ENCODE results near the gene TRRAP. TPM values are rescaled to one million over a fixed set of nuclear protein-coding genes. Genes with fewer than 3 reads are reported as not detected.

Gene TRRAP
- total and polyA plus RNA-seq, 2 experiments from 2014 or later = 14.9 to 58.7 TPM

DNA sequence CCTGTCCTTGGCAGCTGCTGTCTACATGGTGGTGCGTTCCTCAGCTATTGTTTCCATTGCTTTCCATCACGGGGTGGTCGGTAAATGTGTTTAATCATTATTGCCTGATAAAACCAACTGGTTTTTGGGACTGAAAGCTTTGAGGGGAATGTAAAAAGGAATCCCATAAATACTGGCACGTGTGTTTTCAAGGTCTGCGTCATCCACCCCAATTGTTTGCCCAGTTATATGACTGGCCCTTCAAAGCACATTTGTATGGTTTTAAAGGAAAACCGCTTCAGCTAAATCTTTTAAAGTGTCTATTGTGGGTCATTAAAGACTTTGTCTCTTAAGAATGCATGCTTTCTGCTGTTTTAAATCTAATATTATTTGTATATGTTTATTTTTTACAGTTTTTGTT is 65.0 kb downstream of the TRRAP start:
- H3K4me1 Mint-ChIP-seq = no peaks in the 10 kb centered on the region

More for the DNA sequence above, 65.0 kb downstream of the TRRAP start:
- Histone ChIP-seq H3K36me3 (ENCODE audit: insufficient read depth) (peaks cover 36% of the 10 kb centered on the region), H3K27ac (ENCODE audit: low read depth) (no peak overlapping the region), H3K4me3 (no peak overlapping the region), H3K4me2 (no peak overlapping the region), H3K4me1 (ENCODE audit: insufficient read depth) (no peaks in the 10 kb centered on the region), H3K79me2 (replicated peaks; ENCODE audit: insufficient read depth) (peaks cover 5% of the 10 kb centered on the region), H3F3A (replicated peaks; ENCODE audit: low read depth) (no peaks in the 10 kb centered on the region), H2AFZ (no peak overlapping the region), H3K9me2 (ENCODE audit: insufficient read depth) (no peaks in the 10 kb centered on the region), H3K27me3 (ENCODE audit: insufficient read depth) (no peaks in the 10 kb centered on the region), H4K20me1 (replicated peaks; ENCODE audit: insufficient read depth) (peaks cover 9% of the 10 kb centered on the region)
- no peak for DNase-seq (ENCODE audit: low spot score)
- Mint-ChIP-seq H3K9me3 (no peaks in the 10 kb centered on the region), H3K27me3 (ENCODE audit: insufficient read depth, low read depth, poor library complexity) (peaks cover 2% of the 10 kb centered on the region), H3K4me3 (no peak overlapping the region), H3K36me3 (ENCODE audit: low read depth) (peaks cover 38% of the 10 kb centered on the region), H3K27ac (no peak overlapping the region)
- no peak for TF ChIP-seq ZNF114 (CRISPR knock-in tag; IDR thresholded peaks at IDR 0.05)
- TF ChIP-seq CREB1 (CRISPR knock-in tag; IDR thresholded peaks at IDR 0.05; ENCODE audit: low read depth) = no peak
- no peak for TF ChIP-seq ETS1 (IDR thresholded peaks at IDR 0.05)
- TF ChIP-seq ZNF462 (CRISPR knock-in tag; IDR thresholded peaks at IDR 0.05) = no peak
- no peak for TF ChIP-seq JUNB (IDR thresholded peaks at IDR 0.05; ENCODE audit: unreplicated experiment)
- TF ChIP-seq ZNF331 (CRISPR knock-in tag; IDR thresholded peaks at IDR 0.05; ENCODE audit: low read depth) = no peak
- no peak for TF ChIP-seq CTCF (conservative IDR thresholded peaks at IDR 0.05; ENCODE audit: low read depth in 2 of 2)
- TF ChIP-seq POLR2AphosphoS5 (IDR thresholded peaks at IDR 0.05; ENCODE audit: low read depth) = no peak
- no peak for TF ChIP-seq NANOG (IDR thresholded peaks at IDR 0.05; ENCODE audit: borderline replicate concordance)
- TF ChIP-seq REST (IDR thresholded peaks at IDR 0.05; ENCODE audit: unreplicated experiment) = no peak
- no peak for TF ChIP-seq STAT1 (IDR thresholded peaks at IDR 0.05; ENCODE audit: unreplicated experiment)
- no peak for TF ChIP-seq EZH2phosphoT487 (IDR thresholded peaks at IDR 0.05; ENCODE audit: unreplicated experiment)
- TF ChIP-seq EZH2 (IDR thresholded peaks at IDR 0.05; ENCODE audit: low read depth, unreplicated experiment) = no peak
- no peak for ATAC-seq

Data from GM23338 (cell line).